COR-L47 (cell line): ENCODE measurements around the gene TAF1A.

Experiments used
- DNase-seq: peaks from one replicate; lab custom pipeline; 2025; lab: John Stamatoyannopoulos, UW

Gene TAF1A

DNA sequence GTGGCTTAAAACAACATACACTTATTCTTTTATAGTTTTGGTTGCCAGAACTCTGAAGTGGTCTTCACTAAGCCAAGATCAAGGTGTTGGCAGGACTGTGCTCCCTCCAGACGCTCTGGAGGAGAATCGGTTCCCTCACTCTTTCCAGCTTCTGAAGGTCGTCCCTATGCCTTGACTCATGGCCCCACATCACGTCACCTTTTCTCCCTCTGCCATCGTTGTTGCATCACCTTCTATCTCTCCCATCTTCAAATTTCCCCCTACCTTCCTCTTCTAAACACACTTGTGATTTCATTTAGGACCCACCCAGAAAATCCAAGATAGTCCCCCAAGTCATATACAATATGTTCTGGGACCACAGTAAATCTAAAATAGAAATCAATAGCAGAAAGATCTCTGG lies 54.3 kb downstream of the TAF1A start:
- no peak for DNase-seq

DNA sequence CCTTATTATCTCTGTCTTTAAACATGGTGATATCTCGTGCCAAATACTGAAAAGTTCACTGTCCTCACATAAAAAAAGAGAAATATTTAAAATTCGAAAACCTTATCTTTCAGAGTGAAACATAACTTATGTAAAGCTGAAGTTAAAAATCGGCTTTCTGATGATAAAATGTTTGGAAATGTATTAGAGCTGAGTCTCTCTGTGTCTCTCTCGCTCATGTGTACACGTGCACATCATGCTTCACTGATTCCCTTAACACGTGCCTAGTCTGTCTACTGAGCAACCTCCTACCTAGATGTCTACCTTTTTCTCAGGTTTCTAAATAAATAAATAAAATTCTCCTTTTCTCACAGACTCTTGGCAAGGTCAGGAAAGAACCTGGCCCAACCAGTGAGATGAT lies 58.9 kb downstream of the TAF1A start:
- no peak for DNase-seq

DNA sequence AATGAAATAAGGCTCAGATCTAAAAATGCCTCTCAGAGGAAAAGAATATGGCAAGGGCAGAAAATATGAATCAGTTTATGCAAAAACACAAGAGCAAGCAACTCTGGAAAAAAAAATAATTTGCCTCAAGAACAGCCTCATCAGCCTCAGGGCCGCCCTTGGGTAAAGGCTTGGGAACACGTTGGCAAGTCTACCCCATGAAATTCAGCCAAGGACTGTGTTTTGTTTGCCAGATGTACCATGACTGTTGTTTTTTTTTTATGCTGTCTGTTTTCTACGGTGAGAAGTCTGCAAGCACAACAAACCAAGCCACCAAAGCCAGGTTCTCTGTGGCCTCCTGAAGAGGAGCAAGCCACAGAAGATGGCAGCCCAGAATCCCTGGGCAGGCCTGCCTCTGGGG lies 59.8 kb downstream of the TAF1A start:
- DNase-seq, result no peak

DNA sequence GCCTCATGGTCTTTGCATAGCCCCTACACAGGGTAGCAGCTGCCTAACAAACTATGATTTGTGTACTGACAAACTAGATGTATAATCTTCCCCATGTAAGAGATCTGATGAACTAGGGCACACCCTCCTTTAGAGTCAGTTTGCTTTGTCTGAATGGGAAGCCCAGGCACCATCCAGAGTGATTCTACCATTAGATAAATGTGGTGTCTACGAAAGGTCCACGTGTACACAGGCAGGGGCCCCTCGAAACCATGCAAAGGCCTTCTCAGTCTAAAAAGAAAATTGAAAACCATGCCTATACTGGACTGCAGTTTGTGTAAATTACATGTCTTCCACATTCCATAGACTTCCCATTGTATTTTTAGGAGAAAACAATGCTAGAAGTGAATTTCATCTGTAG lies 60.6 kb downstream of the TAF1A start:
- no peak for DNase-seq

DNA sequence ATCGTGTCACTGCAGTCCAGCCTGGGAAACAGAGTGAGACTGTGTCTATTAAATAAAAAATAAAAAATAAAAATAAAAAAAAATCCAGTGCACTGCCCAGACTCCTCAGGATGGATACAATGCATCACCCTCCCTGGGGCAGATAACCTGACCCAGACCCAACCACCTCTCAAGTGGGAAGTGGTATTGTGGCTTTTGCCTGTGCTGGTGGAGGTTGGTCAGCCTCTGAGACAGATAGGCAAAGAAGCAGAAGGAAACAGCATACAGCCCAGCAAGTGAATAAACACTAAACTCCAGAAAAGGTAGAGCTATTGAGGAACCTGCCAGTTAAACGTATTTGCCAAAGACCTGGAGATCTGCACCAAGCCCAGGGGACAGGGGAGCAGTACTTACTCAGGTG lies 63.8 kb downstream of the TAF1A start:
- DNase-seq, result no peak

DNA sequence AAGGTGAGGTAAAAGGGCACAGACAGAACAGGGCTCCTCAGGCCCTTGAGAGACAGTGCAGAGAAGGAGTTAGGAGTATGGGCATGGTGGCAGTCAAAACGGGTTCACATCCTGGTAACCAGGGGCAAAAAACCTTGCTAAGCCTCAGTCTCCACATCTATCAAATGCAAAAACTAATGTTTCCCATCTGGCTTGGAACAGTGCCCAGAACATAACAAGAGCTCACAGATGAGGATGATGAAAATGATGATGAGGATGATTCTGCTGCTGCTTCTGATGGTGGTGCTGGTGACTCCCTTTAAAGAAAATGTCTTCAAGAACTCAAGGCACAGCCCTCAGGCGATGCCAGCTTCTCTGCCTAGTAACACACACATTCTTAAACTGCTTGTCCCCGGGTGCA lies 65.9 kb downstream of the TAF1A start:
- DNase-seq, result no peak

DNA sequence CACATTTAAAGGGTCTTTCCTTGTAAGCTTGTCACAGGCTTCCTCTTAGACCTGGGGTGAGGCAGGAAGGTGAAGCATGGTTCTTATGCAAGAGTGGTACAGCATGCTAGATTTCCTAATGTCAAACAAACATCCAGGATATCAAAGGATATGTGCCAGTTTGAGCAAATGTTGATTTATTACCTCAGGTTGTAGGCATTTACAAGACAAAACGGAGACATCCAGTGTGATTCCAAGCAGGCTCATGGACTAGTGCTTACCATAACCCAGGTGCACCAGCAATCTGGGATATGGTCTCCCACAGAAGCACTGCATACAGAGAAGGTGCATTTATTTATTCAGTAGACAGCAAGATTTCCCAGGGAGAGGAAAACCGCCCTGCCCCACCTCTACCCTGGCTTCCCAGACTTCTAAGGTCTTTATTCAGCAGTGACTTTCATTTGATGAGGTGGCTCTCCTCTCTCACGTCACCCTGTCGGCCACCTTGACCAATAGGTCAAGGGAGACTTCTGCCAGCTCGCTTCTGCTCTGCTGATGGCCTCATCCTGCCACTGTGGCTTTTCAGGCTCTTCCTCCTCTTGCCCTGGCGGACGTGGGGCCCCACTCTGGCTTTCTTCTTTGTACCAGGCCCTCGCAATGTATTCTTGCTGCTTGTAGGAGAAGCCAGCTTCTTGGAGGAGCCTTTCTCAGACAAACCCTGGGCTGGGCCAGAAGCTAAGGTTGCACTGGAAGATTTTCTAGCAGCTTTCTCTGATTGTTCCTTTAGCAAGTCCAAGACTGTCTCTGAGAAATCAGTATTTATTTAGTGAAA lies 67.4 kb downstream of the TAF1A start:
- no peak for DNase-seq

DNA sequence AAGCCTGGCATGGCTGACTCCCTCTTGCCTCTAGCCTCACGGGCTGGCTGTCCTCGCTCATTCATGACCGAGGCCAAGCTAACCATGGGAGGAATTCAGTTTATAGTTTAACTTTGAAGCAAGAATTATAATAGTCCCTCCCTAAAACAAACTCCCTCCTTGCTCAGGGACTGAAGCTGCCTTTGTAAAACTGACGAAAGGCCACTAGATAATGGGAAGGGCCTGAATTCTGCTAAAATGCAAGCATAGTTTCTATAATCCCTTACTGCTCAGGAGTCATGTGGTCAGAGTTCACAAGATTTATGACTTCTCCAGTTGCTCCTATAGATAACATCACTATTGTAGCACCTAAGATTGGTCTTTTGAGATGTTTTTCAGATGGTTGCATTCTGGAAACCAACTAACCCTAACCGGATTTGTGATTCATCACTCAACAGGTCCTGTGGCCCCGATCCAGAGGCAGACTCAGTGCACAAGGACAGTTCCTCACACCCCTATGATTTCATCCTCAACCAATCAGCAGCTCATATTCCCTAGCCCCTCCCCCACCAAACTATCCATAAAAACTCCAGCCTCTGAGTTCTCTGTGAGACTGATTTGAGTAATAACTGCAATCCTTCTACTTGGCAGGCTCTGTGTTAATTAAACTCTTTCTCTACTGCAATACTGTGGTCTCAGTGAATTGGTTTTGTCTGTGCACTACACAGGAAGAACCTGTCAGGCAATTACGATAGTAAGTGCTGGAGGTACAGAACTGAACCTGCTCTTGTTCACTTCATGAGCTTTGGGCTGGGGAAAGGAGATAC lies 68.2 kb downstream of the TAF1A start:
- no peak for DNase-seq
